Epithelial cell of esophagus (primary cell): ENCODE measurements around the gene DYRK1A.

Experiments used
- DNase-seq: peaks from one replicate; pipeline ENCODE4 v3.0.0; 2010; ENCODE audit warnings: low read depth
- H3K4me3 ChIP-seq: 2 replicates; pipeline ENCODE4 v1.5.1; 2011; ENCODE audit warnings: mild to moderate bottlenecking, low read length, control low read depth
- TF ChIP-seq, protein P1 (sequence below): IDR thresholded peaks from 2 replicates; pipeline ENCODE4 v1.5.1; 2011; ENCODE audit warnings: low read depth, mild to moderate bottlenecking, low read length, control low read depth, inconsistent platforms; ENCODE audit not compliant: insufficient read depth; ENCODE audit errors: missing control alignments

The DYRK1A gene

DNA sequence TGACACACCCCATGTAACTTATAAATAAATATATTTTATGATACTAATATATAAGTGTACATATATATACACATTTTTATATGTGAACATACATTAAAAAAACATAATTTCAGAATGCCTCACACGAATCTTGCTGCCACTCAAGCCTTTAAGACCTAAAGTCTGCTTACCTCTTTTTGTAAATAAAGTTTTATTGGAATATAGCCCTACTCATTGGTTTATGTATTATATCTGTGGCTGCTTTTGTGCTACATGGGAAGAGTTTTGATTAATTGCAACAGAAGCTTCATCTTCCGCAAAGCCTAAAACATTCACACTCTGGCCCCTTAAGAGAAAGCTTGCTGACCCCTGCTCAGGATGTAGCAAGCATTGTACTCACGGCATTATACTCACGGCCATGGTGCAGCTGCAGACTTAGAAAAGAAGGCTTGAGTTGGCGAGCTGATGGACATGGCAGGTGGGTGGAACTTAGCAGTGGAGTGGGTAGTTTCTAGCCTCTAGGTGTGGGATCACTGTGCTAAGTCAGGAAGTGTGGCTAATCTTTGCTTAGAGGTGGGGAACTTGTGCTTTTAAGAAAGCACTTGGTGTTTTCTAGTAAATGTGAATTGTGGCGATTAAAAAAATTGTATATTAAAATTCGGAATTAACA, 80.8 kb downstream of the DYRK1A start:
- TF ChIP-seq, protein P1, sequence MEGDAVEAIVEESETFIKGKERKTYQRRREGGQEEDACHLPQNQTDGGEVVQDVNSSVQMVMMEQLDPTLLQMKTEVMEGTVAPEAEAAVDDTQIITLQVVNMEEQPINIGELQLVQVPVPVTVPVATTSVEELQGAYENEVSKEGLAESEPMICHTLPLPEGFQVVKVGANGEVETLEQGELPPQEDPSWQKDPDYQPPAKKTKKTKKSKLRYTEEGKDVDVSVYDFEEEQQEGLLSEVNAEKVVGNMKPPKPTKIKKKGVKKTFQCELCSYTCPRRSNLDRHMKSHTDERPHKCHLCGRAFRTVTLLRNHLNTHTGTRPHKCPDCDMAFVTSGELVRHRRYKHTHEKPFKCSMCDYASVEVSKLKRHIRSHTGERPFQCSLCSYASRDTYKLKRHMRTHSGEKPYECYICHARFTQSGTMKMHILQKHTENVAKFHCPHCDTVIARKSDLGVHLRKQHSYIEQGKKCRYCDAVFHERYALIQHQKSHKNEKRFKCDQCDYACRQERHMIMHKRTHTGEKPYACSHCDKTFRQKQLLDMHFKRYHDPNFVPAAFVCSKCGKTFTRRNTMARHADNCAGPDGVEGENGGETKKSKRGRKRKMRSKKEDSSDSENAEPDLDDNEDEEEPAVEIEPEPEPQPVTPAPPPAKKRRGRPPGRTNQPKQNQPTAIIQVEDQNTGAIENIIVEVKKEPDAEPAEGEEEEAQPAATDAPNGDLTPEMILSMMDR = no peak
- no peak overlapping the region for H3K4me3 ChIP-seq
- DNase-seq = no peak

DNA sequence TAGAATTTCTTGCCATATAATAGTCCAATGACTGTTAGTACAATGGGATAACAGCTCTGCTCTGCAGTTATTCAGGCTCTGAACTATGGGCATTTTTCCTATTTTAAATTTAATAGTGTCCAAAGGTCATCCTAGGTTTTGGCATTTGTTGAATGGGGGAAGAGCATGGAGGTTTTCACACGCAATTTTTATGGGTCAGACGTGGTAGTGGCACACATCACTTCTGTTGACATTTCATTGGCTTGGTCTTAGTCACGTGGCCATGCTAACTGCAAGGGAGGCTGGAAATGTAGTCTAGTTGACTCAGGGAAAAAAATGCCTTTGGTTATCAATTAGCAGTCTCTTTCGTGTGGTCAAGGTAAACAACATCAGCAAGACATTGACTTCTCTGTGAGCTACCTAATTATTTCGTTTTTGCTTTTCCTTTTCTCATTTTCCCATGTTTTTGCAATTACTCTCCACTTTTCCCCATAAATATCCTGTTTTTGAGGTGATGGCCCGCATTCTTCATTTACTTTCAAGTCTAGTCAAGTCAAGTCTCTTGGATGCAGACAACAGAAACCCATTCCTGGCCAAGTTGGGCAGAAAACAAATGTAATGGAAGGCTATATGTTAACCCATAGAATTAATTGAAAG, 82.8 kb downstream of the DYRK1A start:
- no peak for DNase-seq
- TF ChIP-seq, protein P1 = no peak
- no peak overlapping the region for H3K4me3 ChIP-seq

DNA sequence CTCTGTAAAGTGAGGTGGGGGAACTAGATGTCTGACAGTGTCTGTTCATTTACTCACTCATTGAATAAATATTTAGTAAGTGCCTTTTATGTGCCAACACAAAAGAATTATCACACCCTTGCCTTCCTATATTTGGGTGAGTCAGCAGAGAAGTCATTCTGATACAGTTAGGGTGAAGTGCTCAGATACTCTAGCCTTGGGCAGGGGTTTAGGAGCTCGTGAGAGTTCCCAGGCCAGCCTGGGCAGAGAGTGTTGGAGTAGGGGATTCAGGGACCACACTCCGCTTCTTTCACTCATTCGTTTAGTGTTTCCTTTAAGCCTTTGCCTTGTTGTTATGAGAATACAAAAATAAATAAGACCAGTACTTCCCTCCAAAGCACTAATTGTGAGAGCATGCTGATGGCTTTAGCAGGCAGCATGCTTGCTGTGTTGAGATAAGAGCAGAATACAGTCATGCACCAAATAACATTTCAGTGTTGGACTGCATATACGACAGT, 83.9 kb downstream of the DYRK1A start:
- peak; percentile 84 for DNase-seq
- no peak overlapping the region for H3K4me3 ChIP-seq
- TF ChIP-seq, protein P1 = no peak

DNA sequence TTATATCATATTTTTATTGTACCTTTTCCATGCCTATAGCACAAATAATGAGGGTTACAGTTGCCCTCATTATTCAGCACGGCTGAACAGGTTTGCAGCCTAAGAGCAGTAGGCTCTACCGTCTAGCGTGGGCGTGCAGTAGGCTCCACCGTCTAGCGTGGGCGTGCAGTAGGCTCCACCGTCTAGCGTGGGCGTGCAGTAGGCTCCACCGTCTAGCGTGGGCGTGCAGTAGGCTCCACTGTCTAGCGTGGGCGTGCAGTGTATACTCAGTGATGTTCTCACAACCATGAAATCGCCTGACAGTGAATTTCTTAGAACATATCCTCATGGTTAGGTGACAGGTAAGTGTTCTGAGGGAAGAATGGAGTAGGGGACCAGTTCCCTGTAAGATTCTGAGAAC, 84.9 kb downstream of the DYRK1A start:
- H3K4me3 ChIP-seq = no peak overlapping the region
- DNase-seq = no peak
- TF ChIP-seq, protein P1 = no peak

DNA sequence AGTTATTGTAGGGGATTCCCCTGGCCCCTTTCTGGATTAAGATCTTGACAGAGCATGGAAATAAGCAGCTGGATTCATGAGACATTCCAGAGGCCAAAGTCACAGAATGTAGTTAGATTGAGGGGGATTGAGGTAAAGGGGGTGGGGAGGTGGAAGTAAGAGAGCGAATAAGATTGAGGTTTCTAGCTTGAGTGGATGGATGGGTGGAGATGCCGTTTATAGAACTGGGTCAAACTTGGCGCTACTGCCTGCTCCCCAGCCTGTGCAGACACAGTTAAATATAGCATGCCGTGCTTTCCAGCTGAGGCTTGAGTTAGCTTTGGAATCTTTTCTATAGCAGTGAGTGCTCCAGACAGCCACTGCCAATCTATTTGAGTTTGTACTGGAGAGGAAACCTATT, 85.7 kb downstream of the DYRK1A start:
- TF ChIP-seq, protein P1 = no peak
- H3K4me3 ChIP-seq = no peak overlapping the region
- no peak for DNase-seq

DNA sequence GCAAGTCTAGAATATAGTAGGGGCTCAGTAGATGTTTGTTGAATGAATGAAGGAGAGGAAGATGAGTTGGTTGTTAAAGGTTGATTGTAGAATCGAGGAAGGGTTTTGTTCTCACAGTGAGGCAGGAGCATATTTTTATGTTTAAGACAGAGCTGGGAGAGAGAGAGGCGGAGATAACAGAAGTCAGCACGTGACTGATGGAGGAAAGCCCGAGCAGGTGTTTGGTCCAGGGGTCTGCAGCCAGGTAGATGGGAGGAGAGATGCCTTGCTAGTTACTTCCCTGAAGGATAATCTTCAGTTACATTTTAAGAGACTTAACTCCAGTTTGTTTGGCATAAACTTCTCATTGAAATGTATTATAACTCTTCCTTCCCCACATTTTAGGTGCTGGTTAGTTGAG, 86.8 kb downstream of the DYRK1A start:
- TF ChIP-seq, protein P1 = no peak
- no peak overlapping the region for H3K4me3 ChIP-seq
- DNase-seq = no peak
